GM18909 (cell line): Measurements from ENCODE around the gene TMTC2.

ENCODE experiments used
- ATAC-seq: cut with Tn5 transposase; IDR thresholded peaks from one replicate; pipeline ENCODE4 v1.9.1; 2021; ENCODE audit warnings: mild to moderate bottlenecking; ENCODE audit not compliant: unreplicated experiment, poor library complexity

TMTC2 gene

GRCh38 chr12:82686168-82687020 lies at the start of gene TMTC2:
Gene TMTC2 (plus strand): TSS chr12:82686906.
- ATAC-seq, result peak; percentile 87

- peak; percentile 76 for ATAC-seq
Measured at GRCh38 chr12:82638324-82638723, 48.4 kb upstream of the TMTC2 start.

- ATAC-seq, result no peak
Measured at GRCh38 chr12:82644896-82645295, 41.8 kb upstream of the TMTC2 start.

GRCh38 chr12:82645414-82645813 lies 41.3 kb upstream of the TMTC2 start:
- no peak for ATAC-seq

GRCh38 chr12:82647853-82648252 lies 38.9 kb upstream of the TMTC2 start:
- ATAC-seq, result no peak

GRCh38 chr12:82648259-82648909 lies 38.3 kb upstream of the TMTC2 start:
- peak; percentile 41 for ATAC-seq

GRCh38 chr12:82650627-82651337 lies 35.9 kb upstream of the TMTC2 start:
- peak; percentile 95 for ATAC-seq

- ATAC-seq, result no peak
Measured at GRCh38 chr12:82651489-82651888, 35.2 kb upstream of the TMTC2 start.

GRCh38 chr12:82652071-82652470 lies 34.6 kb upstream of the TMTC2 start:
- ATAC-seq, result no peak

- no peak for ATAC-seq
Measured at GRCh38 chr12:82655751-82656150, 31.0 kb upstream of the TMTC2 start.

GRCh38 chr12:82659343-82660207 lies 27.1 kb upstream of the TMTC2 start:
- no peak for ATAC-seq

- no peak for ATAC-seq
Measured at GRCh38 chr12:82660541-82661325, 26.0 kb upstream of the TMTC2 start.

GRCh38 chr12:82663893-82664292 lies 22.8 kb upstream of the TMTC2 start:
- ATAC-seq, result no peak

- no peak for ATAC-seq
Measured at GRCh38 chr12:82665142-82665923, 21.4 kb upstream of the TMTC2 start.

GRCh38 chr12:82666830-82667229 lies 19.9 kb upstream of the TMTC2 start:
- no peak for ATAC-seq

- ATAC-seq, result no peak
Measured at GRCh38 chr12:82671673-82672195, 15.0 kb upstream of the TMTC2 start.

- no peak for ATAC-seq
Measured at GRCh38 chr12:82672811-82673495, 13.8 kb upstream of the TMTC2 start.

- no peak for ATAC-seq
Measured at GRCh38 chr12:82673698-82674097, 13.0 kb upstream of the TMTC2 start.
